CD4-positive, CD25-positive, alpha-beta regulatory T cell (primary cell): Measurements from ENCODE around the gene MFSD2A. TPM values are rescaled to one million over a fixed set of nuclear protein-coding genes. Genes with fewer than 3 reads are reported as not detected.

Experiments
- ATAC-seq, 2 donors: fragments of 150-1000 bp; cut with Tn5 transposase; one replicate each; pipeline ENCODE4 v1.10.0; 2021; ENCODE audit warnings: low read depth in 2 of 2, moderate number of reproducible peaks in 2 of 2, moderate library complexity in 1 of 2
- DNase-seq, 3 donors: peaks; one replicate each; pipeline versions ENCODE4 v3.0.0 to v3.0.0-alpha.2; 2012 to 2022; ENCODE audit warnings: mixed read lengths in 1 of 3
- H3K27ac ChIP-seq: one replicate; pipeline ENCODE4 v1.7.0; 2013; ENCODE audit warnings: mild to moderate bottlenecking, low read length; ENCODE audit not compliant: insufficient read depth, poor library complexity, severe bottlenecking
- H3K27me3 ChIP-seq: one replicate; pipeline ENCODE4 v1.7.0; 2013; ENCODE audit warnings: low read length; ENCODE audit not compliant: control insufficient read depth, insufficient read depth
- H3K36me3 ChIP-seq: one replicate; pipeline ENCODE4 v1.7.0; 2013; ENCODE audit warnings: mild to moderate bottlenecking, low read length, moderate library complexity; ENCODE audit not compliant: control insufficient read depth, insufficient read depth
- H3K4me1 ChIP-seq: 2 replicates; pipeline ENCODE4 v1.7.0; 2013; ENCODE audit warnings: mild to moderate bottlenecking, low read length; ENCODE audit not compliant: insufficient read depth, control insufficient read depth, poor library complexity, severe bottlenecking
- H3K4me3 ChIP-seq: one replicate; pipeline ENCODE4 v1.7.0; 2013; ENCODE audit warnings: low read depth, mild to moderate bottlenecking, low read length, moderate library complexity
- H3K9me3 ChIP-seq, 2 experiments: 1 replicate in 1 of 2; 2 replicates in 1 of 2; pipeline ENCODE4 v1.7.0; 2013; ENCODE audit warnings: low read length in 2 of 2, mild to moderate bottlenecking in 1 of 2, moderate library complexity in 1 of 2; ENCODE audit not compliant: control insufficient read depth in 2 of 2
- H3K27ac Mint-ChIP-seq, 3 donors: one replicate each; pipeline ENCODE4 v1.8.0; 2020 to 2022; ENCODE audit warnings: mild to moderate bottlenecking in 3 of 3, mixed read lengths in 3 of 3, moderate library complexity in 2 of 3
- H3K27me3 Mint-ChIP-seq: one replicate; pipeline ENCODE4 v1.8.0; 2022; ENCODE audit warnings: mild to moderate bottlenecking, mixed read lengths
- H3K36me3 Mint-ChIP-seq: one replicate; pipeline ENCODE4 v1.8.0; 2020; ENCODE audit warnings: mixed read lengths
- H3K4me1 Mint-ChIP-seq, 4 donors: one replicate each; pipeline ENCODE4 v1.8.0; 2020 to 2022; ENCODE audit warnings: mixed read lengths in 4 of 4, mild to moderate bottlenecking in 1 of 4
- H3K4me3 Mint-ChIP-seq, 4 donors: one replicate each; pipeline ENCODE4 v1.8.0; 2020 to 2022; ENCODE audit warnings: mild to moderate bottlenecking in 4 of 4, mixed read lengths in 4 of 4, moderate library complexity in 3 of 4
- H3K9me3 Mint-ChIP-seq, 7 donors: one replicate each; pipeline ENCODE4 v1.8.0; 2020 to 2022; ENCODE audit warnings: mixed read lengths in 7 of 7, mild to moderate bottlenecking in 3 of 7, moderate library complexity in 2 of 7
- polyA plus RNA-seq, 4 donors: library from polyadenylated mRNA; unstranded; fragments of 300-500 nt; fragmentation: Illumina TruSeq; gene quantifications; one replicate each; pipeline ENCODE4 v1.2.3, GENCODE V29; 2021
- total RNA-seq: library from RNA; stranded (reverse); gene quantifications from one replicate; pipeline ENCODE4 v1.2.3, GENCODE V29; 2022

MFSD2A gene
- total and polyA plus RNA-seq, 5 donors from 2014 or later = 0.27 to 3.7 (median 0.39) TPM; not detected in 2

DNA sequence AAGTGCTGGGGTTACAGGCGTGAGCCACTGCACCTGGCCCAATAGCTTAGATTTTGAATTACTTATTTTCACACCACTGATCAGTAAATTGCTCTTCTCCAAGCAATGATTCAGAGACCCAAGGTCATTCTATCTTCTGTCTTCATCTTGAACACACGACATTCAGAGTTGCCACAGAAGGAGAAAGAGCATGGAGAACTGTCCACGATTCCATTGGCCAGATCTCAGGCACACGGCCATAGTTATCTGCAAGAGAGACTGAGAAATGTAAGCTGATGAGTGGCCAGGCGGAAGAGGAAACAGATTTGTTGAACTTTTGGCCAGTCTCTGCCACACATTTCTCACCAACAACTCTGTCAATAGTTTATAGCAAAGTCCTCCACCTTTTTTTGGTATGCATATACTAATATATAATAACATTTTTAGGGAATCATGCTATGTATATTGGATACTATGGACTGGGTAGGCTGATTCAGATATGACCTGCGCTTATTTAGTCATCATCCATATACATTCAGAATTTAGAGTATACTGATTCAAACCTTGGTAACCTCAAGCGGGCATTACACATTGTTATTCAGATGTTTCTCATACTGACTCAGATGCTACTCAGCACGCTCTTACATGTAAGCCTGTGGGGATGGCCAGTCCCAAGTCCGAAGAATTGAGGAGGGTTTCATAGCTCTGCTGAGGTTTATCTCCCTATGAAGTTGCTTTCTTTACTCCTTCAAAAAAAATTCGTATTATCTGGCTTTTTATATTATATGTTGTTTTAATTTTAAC is 60.1 kb downstream of the MFSD2A start:
- Mint-ChIP-seq H3K36me3 (no peaks in the 10 kb centered on the region), H3K27ac (peak overlapping the region in 1 of 3 donors; percentile 26), H3K4me3 (peak overlapping the region in 1 of 4 donors; percentile 53), H3K27me3 (peaks cover 9% of the 10 kb centered on the region), H3K9me3 (peaks cover 0 to 10% (median 0%) of the 10 kb centered on the region in 7 donors), H3K4me1 (peaks cover 11 to 25% (median 20%) of the 10 kb centered on the region in 4 donors)
- peaks cover 18% of the 10 kb centered on the region for H3K4me1 ChIP-seq
- no peak for ATAC-seq
- no peak for DNase-seq
- no peaks in the 10 kb centered on the region for H3K36me3 ChIP-seq
- H3K27me3 ChIP-seq = no peaks in the 10 kb centered on the region
- peaks cover 0 to 4% of the 10 kb centered on the region in 2 experiments for H3K9me3 ChIP-seq
- H3K27ac ChIP-seq = peak overlapping the region; percentile 49
- H3K4me3 ChIP-seq = no peak overlapping the region

DNA sequence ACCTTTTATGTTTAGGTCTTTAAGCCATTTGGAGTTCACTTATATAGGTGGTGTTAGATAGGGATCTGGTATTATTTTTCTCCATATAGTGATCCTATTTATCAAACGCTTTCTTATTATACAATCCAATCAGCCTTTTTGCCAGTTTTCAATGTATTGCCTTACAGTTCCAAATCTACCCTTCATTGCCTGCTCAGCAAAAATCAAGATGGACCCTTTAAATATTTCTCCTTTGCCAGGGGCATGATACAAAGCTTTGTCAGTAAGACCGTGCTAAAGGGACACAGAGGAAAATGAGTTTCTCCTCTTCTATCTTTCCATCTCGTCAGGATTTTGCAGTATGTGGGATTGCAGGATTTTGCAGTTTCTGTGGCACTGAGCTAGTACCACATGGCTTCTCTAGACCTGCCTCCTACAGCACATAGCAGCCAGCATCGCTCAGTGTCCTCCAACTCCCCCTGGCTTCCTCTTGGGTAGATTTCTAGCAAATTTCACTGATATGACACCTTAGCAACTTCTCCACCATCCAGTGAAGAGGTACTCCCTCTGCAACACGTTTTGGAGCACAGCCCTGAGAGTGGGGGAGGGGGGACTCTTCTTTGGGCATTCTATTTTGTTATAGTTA is 63.1 kb downstream of the MFSD2A start:
- Mint-ChIP-seq H3K27me3 (peaks cover 9% of the 10 kb centered on the region), H3K4me1 (peaks cover 11 to 23% (median 19%) of the 10 kb centered on the region in 4 donors), H3K9me3 (peaks cover 0 to 3% (median 0%) of the 10 kb centered on the region in 7 donors), H3K36me3 (no peaks in the 10 kb centered on the region), H3K4me3 (no peak overlapping the region), H3K27ac (no peak overlapping the region)
- ATAC-seq (no peak), DNase-seq (no peak)
- H3K36me3 ChIP-seq = no peaks in the 10 kb centered on the region
- H3K9me3 ChIP-seq = no peaks in the 10 kb centered on the region
- H3K4me3 ChIP-seq = no peak overlapping the region
- peaks cover 18% of the 10 kb centered on the region for H3K4me1 ChIP-seq
- no peak overlapping the region for H3K27ac ChIP-seq
- H3K27me3 ChIP-seq = no peaks in the 10 kb centered on the region

Other genes starting within 250 kb of the MFSD2A start
- gene PPIE, start 216.3 kb upstream of the MFSD2A start, total RNA-seq = 36.8 TPM
- gene PPIE, start 216.3 kb upstream of the MFSD2A start, polyA plus RNA-seq = 100 to 1,000 TPM in 1 of 4 donors, 10 to 100 TPM in 3; 90.5 to 118 (median 94.1) TPM
- not detected for gene OXCT2, start 183.8 kb upstream of the MFSD2A start, total RNA-seq
- not detected for gene OXCT2, start 183.8 kb upstream of the MFSD2A start, polyA plus RNA-seq
- 0.39 TPM for gene BMP8B, start 166.3 kb upstream of the MFSD2A start, total RNA-seq
- under 1 TPM in 3 of 4 donors, not detected in 1; 0.05 to 0.13 (median 0.07) TPM for gene BMP8B, start 166.3 kb upstream of the MFSD2A start, polyA plus RNA-seq
- 13.7 TPM for gene TRIT1, start 71.6 kb upstream of the MFSD2A start, total RNA-seq
- 10 to 100 TPM in 3 of 4 donors, 1 to 10 TPM in 1; 9.4 to 14.7 (median 12.4) TPM for gene TRIT1, start 71.6 kb upstream of the MFSD2A start, polyA plus RNA-seq
- gene MYCL, start 53.2 kb upstream of the MFSD2A start, total RNA-seq = not detected
- gene MYCL, start 53.2 kb upstream of the MFSD2A start, polyA plus RNA-seq = under 1 TPM in 1 of 4 donors, not detected in 3; 0.13 TPM
- 322 TPM for gene CAP1, start 85.6 kb downstream of the MFSD2A start, total RNA-seq
- gene CAP1, start 85.6 kb downstream of the MFSD2A start, polyA plus RNA-seq = 100 to 1,000 TPM; 608 to 806 (median 709) TPM
- 44.2 TPM for gene PPT1, start 142.1 kb downstream of the MFSD2A start, total RNA-seq
- 100 to 1,000 TPM; 173 to 219 (median 201) TPM for gene PPT1, start 142.1 kb downstream of the MFSD2A start, polyA plus RNA-seq
- 36.8 TPM for gene RLF, start 206.2 kb downstream of the MFSD2A start, total RNA-seq
- gene RLF, start 206.2 kb downstream of the MFSD2A start, polyA plus RNA-seq = 10 to 100 TPM in 1 of 4 donors, 1 to 10 TPM in 3; 7.8 to 12.2 (median 8.9) TPM